DMS153 treated with DMSO at 0.1 percent for 48 hours (cell line): Measurements from ENCODE around the gene CORO2B.

ENCODE experiments used
- DNase-seq: peaks from one replicate; lab custom pipeline; 2025; ENCODE audit not compliant: unreplicated experiment; lab: John Stamatoyannopoulos, UW

CORO2B gene

DNA sequence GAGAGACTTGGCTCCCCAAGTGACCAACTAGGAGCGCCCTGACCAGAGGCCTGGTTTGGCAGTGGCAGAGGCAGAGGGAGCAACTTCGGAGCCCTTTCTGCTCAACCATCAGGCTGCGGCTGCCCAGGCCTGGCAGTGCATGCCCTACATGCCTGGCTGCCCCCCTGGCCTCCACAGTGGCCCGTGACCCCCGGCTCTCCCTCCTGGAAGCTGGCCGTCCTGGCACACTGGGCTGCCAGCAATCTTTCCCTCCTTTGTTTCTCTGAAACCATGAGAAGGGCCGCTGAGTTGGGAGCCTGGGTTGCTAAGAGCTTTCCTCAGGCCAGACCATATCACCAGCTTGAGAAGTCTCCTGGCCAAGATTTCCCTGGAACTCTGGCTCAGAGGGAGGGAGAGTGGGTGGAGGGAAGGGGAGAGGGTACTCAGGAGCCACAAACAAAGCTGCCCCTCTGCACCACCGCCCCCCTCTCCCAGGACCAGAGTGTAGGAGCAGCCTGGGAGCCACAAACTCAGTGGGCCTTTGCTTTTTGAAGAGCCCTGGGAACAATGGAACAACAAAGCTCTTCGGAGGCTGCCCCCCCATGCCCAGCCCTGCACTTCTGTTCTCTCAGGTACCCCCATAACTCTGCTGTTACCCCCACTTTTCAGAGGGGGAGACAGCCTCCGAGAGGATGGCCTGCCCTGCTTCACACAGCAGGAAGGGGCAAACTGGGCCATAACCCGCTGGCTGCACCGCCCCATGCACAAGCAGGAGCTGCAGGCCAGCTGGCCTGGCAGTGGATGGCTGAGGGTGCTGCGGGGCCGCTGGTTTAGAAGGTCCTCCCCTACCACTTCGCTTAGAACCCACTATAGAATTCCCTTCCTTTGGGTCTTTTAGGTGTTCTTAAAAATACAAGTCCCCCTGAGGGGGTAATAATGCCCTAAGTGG is 11.3 kb downstream of the CORO2B start:
- DNase-seq: no peak

DNA sequence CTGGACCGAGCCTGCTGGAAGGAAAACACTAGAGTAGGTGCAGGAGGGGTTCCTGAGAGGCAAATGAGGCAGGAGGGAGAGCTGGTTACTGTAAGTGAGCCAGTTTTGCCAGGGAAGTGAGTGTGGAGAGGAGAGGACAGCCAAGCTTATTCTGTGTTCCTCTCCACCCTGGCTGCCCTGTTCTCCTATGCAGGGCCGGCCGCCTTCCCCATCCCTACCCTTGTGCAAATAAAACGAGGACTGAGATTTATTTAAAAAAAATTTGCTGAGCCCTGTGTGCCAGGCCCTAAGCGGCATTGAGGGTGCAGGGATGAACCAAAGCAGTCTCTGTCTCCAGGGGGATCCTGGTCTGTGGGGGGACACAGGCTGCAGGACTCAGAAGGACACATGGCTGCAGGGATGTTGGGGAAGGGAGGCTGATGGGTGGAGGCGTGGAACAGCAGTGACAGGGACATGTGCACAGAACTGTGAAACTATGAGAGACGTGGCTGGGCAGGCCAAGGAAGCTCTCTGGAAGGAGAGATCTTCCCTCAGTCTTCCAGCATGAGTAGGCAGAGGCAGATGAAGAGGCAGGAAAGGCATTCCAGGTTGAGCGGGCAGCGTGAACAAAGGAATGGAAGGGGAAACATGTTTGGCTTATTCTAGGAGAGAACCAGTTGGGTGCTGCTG is 12.1 kb downstream of the CORO2B start:
- no peak for DNase-seq

DNA sequence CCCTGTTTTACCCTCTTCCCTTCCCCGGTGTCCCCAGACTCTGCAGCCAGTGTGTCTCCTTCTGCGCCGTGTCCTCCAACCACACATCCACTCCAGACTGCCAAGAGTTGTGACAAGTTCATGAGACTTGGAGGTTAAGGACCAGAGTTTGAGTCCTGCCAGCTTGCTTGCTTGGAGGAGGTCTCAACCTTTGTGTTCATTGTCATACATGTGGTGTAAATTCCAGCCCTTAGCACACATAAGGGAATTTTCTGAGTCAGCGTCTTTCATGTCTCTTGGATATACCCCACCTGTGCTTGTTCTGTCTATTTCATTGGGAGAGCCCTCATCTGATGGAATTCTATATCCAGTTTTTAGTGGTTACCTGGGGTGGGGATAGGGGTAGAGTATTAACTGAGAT is 13.3 kb downstream of the CORO2B start:
- DNase-seq: no peak

DNA sequence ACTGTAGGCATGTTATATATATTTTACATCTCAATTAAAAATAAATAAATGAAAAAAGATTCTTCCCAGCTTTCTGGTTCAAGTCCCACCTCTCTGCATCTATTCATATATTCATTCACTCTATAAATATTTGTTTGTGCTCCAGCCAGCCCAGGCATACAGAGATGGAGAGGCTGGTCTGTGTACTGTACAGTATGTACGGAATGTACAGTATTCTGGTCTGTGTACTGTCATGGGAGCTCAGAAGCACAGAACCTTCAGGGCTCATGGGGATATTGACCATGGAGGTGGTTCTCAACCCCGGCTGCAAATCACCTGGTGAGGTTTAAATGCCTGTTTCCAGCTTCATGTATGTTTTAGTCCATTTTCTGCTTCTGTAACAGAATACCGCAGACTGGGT is 13.8 kb downstream of the CORO2B start:
- no peak for DNase-seq

DNA sequence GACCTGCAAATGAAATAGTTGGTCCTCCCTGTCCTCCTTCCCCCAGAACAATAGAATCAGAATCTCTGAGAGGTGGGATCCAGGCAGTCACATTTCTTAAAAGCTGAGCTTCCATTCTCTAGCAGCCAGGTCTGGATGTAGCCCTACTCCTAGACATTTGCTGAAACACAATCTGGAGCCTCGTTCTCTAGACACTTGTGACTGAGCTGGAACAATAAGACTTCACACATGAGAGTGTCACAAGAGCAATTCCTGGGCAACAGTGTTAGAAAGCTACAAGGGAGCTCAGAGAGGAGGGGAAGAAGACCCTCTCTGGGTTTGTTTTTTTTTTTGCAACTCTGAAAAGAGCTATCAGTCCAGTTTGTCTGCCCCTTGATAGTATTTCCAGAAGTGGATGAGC is 14.5 kb downstream of the CORO2B start:
- DNase-seq: no peak

DNA sequence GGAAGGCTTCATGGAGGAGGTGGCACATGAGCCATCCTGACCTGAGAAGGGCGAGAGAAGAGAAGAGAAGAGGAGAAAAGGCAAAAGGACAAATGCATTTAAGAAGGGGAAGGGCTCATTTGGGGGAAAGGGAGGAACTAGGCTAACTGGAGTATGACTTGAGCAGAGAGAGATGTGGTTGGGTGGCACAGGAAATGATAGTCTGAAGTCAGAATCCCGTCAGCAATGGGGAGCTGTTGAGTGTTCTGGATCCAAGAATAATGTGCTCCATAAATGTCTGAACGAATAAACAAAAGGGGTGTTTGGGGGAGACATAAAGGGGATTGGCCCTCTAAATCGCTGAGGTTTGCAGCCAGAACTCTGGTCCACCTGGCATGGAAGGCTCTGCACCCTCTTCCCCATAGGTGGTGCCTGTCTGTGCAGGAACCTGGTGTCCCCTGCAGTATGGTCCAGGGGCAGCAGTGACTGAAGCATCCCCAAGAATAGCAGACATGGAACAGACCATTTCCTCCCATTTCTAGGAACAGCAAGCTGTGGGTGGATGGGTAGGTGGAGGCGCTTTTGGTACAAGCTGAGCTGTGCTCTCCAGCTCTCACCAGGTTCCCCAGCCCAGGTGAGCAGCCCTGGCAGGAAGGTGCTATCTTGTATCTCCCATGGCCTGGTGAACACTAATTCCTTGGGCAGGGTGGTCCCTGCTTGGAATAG is 15.2 kb downstream of the CORO2B start:
- DNase-seq: no peak

DNA sequence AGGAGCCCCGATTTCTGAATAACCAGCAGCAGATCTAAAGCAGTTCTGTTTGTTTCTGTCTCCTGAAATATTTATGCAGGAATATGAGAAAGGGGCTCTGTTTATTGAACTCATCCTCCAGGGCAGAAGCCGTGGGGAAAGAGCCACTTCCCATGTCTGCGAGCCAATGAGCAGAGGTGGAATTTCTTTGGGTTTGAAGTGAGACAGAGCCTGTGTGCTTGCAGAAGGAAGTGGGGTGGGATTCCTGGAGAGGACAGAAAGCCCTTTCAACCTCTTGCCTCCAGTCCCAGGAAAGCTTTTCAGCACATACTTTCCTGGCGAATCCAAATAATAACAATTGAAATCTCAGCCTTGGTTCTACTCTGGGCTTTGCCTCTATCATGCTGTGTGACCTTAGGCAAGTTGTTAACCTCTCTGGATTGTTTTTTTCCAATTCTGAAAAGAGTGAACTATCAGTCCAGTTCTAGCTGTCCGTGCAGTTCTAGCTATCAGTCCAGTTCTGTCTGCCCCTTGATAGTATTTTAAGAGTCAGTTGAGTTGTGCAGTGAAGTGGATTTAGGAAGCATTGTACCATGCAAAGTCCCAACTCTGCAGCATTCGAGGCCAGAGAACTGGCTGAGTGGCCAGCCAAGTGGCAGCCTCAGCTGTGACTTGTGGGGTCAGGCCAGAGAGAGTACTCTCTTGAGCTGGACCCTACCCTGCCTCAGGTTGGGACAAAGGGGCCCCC is 15.9 kb downstream of the CORO2B start:
- DNase-seq: no peak

DNA sequence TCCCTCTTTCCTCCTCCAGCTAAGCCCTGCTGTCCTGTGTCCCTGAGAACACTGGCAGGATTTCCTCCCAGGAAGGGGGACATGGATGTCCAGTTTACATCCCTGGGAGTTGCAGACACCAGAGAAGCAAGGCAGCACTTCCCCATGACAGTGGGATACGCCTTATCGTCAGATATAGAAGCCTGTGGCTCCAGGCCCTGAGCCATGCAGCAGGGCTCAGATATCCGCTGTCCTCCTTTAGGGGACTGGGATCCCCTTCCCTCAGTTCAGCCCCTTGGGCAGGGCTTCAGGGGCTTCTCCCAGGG is 16.4 kb downstream of the CORO2B start:
- DNase-seq: no peak

DNA sequence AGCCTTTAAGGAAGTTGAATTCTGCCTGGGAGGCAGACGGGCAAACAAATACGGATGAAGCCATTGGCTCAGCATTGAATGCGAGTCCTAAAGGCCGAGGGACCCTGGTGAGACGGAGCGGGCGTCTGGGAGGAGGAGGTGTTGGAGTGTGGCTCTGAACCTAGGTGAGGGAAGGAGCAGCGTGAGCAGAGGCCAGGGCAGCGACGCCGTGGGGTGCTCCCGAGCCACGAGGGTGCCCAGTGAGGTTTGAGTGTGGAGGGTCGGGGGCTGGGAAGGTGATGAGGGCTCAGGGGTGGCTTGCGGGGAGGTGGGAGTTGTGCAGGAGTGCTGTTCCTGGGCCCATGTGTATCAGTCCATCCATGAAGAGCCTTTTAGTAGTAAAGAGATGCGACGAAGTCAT is 17.0 kb downstream of the CORO2B start:
- no peak for DNase-seq

DNA sequence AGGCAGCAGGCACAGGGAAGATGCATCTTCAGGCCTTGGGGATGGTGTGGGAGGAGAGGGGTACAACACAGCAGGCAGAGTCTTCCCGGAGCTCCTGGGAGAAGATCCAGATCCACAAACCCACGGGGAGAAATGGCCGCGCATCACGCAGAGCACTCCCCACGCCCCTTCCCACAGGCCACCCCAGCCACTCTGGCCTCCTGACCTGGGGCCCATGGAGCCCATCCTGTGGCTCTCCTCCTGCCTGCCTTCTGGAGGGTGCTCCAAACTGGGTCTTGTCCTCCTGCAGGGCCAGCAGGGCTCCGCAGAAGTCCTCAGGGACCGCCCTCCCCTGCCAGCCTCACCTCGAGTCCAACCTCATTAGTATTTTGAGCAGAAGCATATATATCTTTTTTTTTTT is 17.9 kb downstream of the CORO2B start:
- no peak for DNase-seq

DNA sequence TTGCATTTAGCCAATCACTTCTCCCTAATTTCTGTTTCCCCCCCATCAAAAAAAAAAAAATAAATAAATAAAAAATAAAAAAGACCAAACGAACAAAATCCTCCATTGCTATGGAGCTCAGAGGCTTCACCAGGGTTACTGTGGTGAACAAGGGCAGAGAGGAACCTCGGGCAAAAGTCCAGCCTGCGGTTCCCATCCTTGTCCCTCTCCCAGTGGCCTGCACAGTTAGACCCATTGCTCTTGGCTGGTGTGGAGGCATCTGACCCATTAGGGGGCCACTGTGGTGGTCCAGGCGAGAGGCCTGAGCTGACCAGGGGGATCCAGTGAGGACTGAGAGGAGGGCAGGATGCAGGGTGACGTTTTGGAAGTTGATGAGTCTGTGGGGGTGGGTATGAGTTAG is 18.8 kb downstream of the CORO2B start:
- DNase-seq: no peak

DNA sequence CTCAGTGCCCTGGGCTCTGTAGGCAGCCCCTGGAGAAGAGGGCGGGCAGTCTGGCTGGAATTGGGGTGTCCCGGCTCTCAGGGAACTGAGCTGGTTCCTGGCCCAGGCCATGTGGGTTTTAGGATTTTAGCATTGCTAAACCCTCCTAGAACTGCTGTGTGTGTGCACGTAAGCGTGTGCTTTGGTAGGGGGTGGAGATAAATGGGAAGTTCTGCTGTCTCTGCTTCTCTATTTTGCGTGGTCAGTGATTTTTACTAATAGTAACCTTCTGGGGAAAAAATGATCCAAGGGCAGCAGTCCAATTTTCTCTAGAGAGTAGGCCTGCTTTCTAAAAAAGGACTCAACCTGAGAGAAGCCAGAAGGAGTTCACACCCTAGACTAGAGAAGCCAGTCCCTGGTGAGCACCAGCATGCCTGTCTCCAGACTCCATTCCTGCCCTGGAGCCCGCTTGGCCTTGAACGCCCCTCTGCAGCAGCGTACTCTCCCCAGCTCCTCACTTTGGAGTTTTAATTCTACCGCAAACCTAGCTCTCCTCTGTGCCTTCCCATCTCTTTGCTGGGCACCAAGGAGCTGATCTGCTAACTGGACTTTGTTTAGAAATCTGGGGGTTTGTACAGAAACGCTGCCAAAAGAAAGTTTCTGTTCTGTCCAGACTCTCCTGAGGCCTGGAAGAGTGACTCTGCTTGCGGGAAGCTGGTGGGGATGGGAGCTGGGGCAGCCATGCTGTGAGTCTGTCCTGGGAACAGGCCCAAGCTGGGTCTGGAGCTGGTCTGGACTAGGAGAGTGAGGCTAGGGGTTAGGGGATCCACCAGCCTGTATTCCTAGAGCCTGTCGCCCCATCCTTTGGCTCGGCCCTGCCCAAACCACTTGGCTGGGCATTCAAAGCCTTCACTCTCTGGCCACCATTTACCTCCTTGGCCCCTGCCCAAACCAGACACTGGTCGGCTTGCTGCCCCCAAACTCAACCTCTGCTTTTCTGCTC is 19.7 kb downstream of the CORO2B start:
- no peak for DNase-seq

DNA sequence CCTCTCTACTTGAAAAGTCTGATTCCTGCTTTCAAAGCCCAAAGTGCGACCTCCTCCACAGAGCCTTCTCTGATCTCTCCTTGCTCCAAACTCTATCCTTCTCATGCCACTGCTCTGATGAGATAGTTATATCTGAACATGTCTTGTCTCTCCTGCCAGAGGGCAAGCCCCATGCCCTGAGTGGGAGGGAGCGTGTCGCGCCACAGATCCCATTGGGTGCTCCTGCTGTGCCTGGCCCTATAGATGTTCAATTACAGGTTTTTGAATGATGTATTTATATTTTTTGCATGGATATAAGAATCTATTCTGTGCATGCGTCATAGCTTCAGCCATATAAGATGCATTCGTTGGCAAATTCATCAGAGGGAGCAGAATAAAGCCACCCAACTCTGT is 20.4 kb downstream of the CORO2B start:
- DNase-seq: no peak

DNA sequence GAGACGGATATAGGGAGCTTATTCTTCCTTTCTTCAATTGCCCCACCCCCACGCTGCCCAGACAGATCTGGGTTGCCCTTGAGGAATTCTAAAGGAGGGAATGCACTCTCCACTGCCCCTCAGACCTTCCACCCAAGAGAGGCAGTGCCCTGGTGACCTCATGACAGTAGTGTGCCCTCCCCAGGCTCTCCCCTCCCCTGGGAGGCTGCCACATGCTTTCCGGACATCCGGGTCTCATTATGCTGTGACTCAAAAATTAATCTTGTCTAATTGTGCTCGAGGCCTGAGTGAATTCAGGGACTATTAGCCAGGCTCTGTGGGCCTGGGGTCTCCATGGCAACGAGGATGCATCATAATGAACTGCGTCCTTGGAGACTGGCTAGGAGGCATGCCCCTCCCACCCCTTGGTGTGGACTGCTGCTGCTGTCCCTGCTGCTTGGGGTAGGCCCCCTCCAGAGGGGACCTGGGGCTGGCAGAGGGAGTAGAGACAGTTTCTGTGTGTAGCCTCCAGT is 20.8 kb downstream of the CORO2B start:
- DNase-seq: no peak

DNA sequence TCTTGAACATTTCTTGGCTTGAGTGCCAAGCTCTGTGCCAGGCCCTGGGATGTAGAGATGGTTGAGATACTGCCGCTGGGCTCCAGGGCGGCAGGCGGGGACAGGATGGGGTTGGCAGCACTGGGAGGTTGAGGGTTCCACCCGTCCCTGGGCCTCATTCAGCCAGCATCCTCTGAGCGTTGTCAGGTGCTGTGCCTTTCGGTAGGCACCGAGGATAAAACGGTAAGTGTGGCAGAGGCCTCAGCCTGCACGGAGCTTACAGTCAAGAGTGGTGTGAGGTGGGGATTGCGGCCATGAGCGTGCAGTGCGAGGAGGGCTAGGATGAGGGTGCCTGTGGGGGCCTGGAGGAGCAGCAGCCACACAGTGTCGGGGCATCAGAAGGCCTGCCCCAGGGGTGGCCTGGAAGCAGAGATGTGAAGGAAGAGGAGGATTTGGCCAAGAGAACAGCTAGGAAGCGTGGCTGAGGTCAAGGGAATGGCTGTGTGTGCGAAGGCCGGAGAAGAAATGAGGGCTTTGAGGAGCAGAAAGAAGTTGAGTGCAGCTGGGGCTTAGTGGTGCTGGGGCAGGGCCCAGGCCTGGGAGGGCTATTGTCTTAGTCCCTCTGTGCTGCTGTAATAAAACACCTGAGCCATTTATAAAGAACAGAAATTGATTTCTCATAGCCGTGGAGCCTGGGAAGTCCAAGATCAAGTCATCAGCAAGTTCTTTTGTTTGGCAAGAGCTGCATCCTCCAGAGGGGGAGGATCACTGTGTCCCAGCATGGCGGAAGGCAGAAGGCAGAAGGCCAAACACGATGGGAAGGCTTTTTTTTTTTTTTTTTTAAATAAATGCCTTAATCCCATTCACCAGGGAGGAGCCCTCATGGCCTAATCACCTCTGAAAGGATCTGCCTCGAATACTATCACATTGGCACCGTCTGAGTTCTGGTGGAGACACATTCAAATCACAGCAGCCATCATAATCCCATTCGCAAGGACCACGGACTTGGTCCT is 22.7 kb downstream of the CORO2B start:
- no peak for DNase-seq

DNA sequence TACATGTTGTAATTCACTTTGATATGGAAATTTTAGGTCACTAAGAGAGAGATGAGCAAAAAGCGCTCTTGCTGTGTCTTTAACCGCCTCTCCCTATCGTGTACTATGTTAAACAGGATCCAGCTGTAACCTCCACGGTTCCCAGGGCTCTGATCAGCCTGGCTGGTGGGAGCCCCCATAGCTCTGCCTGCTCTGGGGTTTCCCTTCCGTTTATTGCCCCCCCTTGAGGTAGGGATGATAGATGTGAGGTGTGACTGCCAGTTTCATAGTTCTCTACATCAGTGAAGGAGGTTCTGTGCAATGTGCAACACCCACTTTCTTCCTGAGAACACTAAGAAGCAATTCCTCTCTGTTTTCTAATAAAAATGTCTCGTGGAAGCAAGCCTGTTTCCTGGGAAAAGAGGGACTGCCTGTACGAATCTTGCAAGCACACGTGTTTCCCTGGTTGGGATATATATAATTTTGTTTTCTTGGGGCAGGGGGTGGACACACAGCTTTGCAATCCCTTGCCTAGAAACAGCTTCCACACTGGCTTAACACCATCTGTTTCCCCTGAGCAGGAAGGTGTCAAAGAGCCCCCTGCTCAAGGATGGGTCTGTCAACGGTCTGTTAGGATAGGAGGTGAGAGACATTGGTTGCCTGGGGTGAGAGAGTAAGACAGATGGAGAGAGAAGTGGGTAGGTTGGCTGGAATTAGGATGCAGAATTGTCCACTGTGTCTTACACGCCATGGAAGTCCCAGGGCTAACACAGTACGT is 23.8 kb downstream of the CORO2B start:
- no peak for DNase-seq

DNA sequence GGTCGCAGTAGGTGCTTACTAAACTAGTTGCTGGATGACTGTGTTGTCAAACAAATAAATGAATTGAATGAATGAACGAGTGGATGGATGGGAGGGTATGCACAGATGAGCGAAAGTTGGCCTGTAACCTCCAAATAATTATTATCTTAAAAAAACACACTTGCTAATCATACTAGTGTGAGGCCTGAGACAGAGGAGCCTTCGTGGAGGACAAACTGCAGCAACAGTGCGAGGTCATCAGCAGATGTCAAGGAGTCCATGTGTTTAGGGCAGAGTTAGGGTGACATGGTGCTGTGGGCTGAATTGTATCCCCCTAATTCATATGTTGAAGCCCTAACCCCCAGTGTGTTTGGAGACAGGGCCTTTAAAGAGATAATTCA is 24.4 kb downstream of the CORO2B start:
- DNase-seq: no peak

DNA sequence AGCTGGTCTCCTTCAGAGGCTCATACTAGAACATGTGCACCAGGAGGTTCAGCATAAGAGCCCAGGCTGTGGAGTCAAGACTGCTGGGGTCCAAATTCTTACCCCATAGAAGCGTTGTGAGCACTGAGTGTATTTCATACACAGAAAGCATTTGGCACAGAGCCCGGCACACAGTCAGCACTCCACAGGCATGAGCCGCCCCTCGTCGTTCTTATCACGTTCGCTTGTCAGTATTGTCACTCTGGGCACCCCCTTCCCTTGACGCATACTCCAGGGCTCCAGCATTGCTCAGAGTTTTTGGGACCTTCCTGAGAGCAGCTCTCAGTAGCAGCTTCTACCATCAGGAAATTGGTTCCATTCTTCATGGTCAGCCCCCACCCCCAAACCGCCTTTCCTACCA is 25.2 kb downstream of the CORO2B start:
- no peak for DNase-seq
